Activated effector memory CD4-positive, alpha-beta T cell treated with anti-CD3 and anti-CD28 coated beads, Interleukin-2, amount 50 U/mL, for 16 hours (primary cell): Measurements from ENCODE around the gene MECP2.
A peak's percentile ranks its signal among the peaks of the same experiment; 100 is the strongest.

Source experiments
- DNase-seq: peaks from one replicate; pipeline ENCODE4 v3.0.0-alpha.2; 2020

Gene MECP2

GRCh38 chrX:154115071-154115470, 17.6 kb upstream of the MECP2 start:
- DNase-seq = no peak

GRCh38 chrX:154114652-154115051, 17.1 kb upstream of the MECP2 start:
- DNase-seq = no peak

GRCh38 chrX:154113729-154114128, 16.2 kb upstream of the MECP2 start:
- DNase-seq = no peak

- no peak for DNase-seq
These were observed 1.0 kb upstream of the MECP2 start for GRCh38 chrX:154098551-154098950.

DNA sequence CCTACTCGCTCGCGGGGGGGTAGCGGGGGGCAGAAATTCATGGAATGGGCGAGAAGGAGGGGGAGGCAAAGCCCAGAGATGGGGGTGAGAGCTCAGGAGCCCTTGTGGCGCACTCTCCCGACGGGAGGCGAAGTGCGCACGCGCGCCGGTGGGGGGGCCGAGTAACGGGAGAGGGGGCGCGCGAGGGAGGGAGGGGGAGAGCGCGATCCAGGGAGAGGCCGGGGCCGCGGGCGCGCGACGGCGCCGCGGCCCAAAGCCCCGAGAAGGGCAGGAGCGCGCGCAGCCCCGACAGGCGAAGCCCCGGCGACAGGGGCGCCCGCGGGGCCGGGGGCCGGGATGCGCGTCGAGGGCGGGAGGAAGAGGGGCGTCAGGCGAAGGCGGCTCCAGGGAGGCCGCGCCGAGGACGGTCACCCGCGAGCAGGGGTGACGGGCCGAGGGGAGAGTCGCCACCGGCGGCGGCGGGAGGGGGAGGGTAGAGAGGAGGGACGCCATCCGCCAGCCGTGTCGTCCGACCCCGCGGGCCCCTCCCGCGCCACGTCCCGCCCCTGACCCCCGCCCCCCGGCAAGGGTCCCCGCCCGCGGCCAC, 421 bp downstream of the MECP2 start:
- peak; percentile 88 for DNase-seq

DNA sequence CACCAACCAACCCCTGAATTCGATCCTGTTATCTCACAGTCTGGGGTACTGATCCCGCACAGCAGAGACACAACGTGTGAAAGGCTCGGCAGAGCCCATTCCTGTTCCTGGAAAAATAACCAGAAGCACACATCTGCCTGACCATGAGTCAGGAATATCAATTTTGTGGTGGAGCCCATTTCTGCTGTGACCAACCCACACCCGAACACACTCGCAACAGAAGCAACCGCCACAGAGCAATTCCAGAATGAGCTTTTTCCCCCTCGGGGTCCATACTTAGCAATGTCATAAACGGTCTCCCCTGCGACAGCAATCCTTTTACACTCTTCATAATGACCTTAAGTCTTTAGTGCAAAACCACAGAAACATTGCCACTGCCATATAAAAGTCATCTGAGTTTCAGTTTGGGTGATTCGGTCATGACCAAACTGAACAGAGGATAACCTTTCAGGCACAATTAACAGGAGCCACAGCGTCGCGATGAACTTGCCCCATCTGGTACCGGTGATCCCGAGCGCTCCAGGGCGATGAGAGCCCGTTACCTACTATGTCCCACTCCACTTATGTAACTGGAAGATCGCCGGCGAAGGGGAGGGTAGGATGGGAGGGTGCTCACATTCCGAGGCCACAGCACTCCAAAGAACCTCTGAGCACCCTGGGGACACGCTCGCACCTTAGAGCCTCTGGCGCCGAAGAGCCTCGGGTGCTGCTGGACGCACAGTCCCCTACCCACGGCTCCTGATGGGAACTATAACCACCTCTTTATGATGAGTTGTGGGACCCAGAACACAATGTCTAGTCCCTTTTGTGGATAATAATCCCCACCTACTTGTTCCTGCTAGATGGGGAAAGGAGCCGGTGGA, 1.1 kb downstream of the MECP2 start:
- DNase-seq = peak; percentile 66

DNA sequence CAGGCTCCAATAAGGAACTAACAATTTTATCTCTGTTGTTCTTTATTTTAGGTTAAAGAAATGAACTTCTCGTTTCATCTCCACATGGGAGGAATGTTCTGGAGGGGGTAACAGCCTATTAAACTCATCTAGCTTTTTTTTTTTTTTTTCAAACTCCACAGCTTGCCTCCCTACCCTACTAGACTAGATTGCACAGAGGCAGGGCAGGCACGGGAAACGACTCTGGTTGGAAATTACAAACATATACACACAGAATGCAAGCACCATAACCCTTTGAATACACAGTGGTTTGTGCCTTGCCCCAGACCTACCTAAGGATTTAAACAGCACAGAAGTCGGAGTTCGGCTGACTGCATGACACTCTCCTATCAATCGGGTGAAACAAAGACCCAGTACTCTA, 2.7 kb downstream of the MECP2 start:
- DNase-seq = no peak

DNA sequence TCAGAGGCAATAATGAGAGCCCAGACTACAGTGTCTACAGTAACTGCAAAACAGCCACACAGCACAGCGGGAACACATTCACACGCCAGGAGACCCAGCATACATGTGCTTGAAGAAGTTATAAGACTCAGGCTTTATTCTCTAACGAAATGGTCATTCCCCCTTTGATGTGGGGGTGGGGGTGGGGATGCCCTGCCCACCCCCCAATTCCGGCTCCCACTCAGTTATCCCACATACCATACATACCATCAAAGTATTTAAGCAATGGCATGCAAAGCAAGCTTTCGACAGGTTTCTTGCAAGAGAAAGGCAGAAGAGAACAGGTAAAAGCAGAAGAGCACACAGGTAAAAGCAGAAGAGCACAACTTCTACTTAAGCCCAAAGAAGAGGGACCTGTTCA, 3.6 kb downstream of the MECP2 start:
- DNase-seq = no peak

DNA sequence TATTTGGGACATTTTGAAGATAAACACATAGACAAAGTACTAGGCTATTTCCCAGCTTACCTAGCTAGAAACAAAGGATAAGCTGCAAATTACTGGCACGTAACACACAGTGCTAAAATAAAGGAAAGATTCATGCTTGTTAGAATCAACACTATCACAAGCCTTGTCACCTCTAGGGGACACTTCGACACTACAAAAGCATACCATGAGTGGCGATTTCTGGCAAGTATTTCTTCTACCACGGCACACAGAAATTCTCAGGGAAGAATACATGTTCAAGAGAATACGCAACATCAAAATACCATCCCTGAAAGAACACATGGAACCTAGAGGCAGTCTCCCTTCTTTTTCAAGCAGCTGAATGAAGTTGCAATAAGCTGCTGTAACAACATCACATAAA, 5.1 kb downstream of the MECP2 start:
- no peak for DNase-seq

DNA sequence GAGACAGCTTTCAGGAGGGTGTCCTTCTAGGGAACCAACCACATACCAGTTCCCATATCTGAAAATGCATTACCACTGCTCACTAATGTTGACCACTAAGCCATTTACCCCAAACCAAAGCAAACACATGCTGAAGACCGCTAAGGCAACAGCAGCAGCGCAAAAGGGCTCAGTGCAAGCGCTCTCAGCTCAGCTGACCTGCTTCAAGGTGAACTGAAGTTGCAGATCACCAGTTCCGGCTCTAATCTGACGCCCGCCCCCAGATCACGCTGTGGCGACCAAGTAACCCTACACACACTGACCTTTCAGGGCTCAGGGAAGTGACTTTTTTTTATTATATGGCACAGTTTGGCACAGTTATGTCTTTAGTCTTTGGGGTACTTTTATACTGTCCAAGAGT, 5.8 kb downstream of the MECP2 start:
- no peak for DNase-seq

- no peak for DNase-seq
These were observed 6.8 kb downstream of the MECP2 start for GRCh38 chrX:154090731-154091130.

- DNase-seq = no peak
These were observed 12.8 kb downstream of the MECP2 start for GRCh38 chrX:154084449-154085300.

DNA sequence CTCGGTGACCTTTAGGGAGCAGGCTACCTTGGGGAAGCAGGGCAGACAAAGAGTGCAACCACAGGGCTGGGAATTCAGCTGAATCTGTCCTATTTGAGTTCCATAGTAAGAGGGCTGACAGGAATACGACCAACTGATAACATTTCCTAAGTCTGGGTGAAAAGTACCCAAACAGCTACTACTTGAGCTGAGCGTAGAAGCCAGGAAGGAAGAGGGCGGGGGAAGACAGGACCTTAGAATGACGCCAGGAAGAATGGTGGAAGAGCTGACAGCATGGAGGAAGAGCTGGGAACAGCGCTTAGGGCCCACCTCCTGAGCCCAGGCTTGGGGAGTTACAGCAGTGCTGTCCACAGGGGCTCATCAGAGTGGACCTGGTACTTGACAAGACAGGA, 14.4 kb downstream of the MECP2 start:
- no peak for DNase-seq

DNA sequence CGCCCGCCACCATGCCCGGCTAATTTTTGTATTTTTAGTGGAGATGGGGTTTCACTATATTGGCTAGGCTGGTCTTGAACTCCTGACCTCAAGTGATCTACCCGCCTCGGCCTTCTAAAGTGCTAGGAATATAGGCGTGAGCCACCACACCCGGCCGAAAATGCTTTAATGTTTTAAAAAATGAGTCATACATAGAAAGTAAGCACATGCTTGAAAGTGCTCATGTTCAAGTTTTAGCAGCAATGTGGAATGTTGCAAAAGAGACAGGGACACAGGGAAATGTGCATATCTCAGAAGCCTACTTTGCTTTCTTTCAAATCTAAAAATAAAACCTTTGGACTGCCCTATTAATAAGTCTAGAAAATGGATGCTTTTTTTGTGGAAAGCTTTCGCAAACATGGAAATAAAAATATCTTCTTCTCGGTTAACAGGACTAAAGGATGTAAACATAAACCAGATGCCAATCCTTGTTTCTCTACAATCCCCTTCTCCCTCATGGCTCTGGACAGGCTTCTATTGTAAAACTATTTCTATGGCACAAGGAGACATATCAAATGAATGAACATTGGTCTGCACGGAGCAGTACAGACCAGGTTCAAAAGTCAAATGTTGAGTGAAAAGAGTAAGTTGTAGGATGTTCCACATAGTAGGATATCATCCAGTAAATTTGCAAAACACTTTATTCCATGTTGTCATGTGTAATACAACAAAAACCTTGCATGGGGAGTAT, 15.0 kb downstream of the MECP2 start:
- DNase-seq = no peak

DNA sequence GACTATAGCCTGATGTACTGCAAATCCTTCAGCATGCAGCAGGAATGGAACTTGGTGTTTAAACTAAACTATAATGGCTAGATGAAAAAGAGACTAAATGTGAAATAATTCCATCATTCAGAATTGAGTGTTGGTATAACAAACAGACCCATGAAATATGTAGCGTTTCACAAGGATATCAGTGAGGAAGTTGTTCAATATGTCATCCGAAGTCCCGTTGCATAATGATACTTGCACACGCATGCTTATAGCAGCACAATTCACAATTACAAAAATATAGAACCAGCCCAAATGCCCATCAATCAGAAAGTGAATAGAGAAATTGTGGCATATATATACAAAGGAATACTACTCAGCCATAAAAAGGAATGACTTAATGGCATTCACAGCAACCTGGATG, 20.4 kb downstream of the MECP2 start:
- DNase-seq = no peak

DNA sequence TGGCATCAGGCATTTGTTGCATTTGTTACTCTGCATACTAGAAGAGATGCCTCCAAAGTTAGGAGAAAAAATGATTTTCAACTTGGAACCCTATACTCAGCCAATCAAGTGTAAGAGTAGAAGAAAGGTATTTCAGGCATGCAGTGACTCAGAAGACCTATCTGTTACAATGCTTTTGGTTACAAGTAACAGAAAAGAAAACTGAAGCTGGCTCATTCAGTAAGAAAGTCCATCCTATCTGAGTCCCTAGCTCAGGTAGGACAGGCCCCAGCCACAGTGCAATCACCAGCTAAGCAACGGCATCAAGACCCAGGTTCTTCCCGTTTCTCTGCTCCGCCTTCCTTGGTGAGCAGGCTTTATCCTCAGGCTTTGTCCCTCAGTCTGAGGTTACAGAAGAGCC, 23.3 kb downstream of the MECP2 start:
- DNase-seq = no peak

- DNase-seq = no peak
These were observed 25.3 kb downstream of the MECP2 start for GRCh38 chrX:154072192-154072591.

- no peak for DNase-seq
These were observed 29.0 kb downstream of the MECP2 start for GRCh38 chrX:154068560-154068959.

DNA sequence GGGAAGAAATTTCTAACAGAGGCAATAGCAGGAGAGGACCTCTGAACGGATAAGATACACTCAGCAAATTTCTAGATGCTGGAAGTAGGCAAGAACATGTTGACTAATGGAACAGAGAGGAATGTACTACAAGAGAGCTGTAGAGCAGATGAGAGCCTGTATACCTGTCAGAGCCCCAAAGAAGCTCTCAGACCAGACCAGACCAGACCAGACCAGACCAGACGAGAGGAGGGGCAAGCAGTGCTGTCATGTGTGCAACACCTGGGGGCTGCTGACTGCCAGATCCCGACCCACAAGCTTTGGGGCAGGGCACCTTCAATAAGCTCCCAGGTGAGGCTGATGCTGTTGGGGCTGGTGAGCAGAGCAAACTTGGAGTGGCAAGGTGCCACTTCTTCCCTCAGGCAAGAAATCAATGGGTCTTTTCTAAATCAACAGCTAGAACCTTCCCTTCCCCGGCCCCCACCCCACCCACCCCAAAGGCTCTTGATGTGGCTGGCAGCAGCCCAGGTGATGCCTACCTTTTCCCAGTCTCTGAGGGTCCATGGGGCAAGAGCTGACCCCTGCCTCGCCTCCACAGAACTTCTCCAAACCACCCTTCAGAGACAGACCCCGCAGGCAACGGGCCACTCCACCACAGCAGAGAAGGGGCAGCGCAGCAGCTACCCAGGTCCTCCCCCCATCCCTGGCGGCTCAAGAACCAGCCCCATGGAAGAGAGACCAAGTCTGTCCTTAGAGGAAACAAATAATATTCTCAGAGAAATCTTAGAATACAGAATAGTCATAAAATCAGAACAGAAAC, 32.7 kb downstream of the MECP2 start:
- no peak for DNase-seq

DNA sequence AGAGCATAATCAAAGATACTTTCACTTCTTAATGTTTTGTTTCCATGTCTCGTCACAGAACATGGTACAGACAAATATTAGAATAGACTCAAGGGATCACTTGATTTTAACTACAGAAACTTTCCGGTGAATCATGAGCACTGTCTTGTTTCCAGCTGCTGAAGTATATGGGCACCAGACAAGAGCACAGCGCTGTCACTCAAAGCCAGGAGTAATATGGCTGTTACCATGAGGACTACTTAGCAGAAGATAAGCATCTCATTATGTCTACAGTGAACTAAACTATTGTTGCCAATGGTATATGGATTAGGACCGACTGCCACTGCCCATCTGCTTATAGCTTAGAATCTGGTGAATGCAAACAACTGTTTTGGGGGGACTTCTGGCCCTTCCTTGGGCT, 34.3 kb downstream of the MECP2 start:
- DNase-seq = no peak

DNA sequence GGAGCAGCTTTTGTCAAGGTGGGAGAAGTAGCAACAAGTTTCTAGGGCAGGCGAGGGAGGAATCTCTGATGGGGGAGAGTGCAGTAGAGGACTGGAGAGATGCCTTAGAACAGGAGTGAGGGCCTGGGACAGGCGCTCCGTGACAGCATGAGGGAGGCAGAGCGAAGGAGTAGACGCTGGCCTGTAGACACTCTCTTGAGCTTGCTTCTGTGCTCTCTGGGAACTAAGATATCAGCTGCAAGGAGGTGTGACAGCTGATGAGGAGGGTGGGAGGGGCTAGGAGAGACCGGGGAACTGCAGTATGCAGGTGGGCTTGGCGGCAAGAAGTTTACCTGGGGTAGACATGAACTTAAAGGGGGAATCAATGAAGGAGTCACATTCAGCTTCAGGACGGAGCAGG, 35.7 kb downstream of the MECP2 start:
- DNase-seq = no peak

DNA sequence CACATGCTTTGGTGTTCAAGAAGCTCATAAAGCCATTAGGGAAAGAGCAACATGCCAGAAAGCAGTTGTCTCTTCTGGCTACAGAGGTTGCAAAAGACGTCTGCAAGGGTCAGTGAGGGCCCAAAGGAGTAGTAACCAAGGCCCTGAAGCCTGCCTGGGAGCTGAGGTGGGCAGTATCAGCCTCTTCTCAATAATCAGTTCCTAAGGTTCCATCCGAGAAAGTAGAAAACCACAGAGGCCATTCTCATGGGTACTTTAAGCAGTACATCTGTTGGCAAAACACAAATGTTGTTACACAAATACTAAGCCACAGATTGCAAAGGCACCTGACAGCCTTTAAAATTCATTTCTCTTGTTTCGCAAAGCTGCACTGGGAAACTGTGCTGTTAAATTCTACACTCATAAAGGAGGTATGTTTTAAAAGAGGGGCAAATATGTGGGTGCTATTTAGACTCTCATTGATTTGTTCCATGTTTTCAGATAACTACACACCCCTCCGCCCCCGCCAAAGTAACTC, 37.7 kb downstream of the MECP2 start:
- DNase-seq = no peak
